ENCODE measurements around the gene SRSF7.

DNA sequence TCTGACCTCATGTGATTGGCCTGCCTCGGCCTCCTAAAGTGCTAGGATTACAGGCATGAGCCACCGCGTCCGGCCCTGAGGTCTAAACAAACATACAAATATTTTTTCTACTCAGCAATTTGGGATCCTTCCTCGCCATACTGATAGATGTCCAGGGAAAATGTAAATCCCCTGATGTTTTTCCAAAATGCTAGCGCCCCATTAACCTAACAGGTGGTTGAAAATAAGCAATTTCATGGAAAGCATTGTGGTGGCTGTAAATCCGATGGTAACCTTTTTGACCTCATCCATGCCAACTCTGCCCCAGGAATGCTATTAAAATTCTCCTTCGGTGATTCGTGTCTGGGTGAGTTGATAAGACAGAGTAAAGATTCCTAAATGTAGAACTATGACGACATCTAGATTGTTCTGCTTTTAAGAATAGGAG is 46.1 kb upstream of the SRSF7 start:
- TF ChIP-seq SP1 (IDR thresholded peaks at IDR 0.05) (no peak), BHLHE40 (IDR thresholded peaks at IDR 0.05; ENCODE audit: borderline replicate concordance) (no peak), FOXK2 (IDR thresholded peaks at IDR 0.05) (no peak), HDGF (IDR thresholded peaks at IDR 0.05; ENCODE audit: borderline replicate concordance) (no peak), ELF4 (IDR thresholded peaks at IDR 0.05) (no peak), SUZ12 (IDR thresholded peaks at IDR 0.05) (no peak), FOXM1 (IDR thresholded peaks at IDR 0.05; ENCODE audit: borderline replicate concordance) (no peak), ARNT (IDR thresholded peaks at IDR 0.05) (no peak), NFRKB (IDR thresholded peaks at IDR 0.05) (no peak), FOXA1 (IDR thresholded peaks at IDR 0.05) (no peak), LEF1 (IDR thresholded peaks at IDR 0.05; ENCODE audit: borderline replicate concordance) (no peak), L3MBTL2 (conservative IDR thresholded peaks at IDR 0.05) (no peak), TARDBP (IDR thresholded peaks at IDR 0.05) (no peak)
- TF ChIP-seq, protein P1, sequence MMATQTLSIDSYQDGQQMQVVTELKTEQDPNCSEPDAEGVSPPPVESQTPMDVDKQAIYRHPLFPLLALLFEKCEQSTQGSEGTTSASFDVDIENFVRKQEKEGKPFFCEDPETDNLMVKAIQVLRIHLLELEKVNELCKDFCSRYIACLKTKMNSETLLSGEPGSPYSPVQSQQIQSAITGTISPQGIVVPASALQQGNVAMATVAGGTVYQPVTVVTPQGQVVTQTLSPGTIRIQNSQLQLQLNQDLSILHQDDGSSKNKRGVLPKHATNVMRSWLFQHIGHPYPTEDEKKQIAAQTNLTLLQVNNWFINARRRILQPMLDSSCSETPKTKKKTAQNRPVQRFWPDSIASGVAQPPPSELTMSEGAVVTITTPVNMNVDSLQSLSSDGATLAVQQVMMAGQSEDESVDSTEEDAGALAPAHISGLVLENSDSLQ (IDR thresholded peaks at IDR 0.05): no peak

All from HEK293T (cell line).